Brain microvascular endothelial cell (primary cell): ENCODE measurements around the gene PPP4R2.

ENCODE experiments used
- DNase-seq: peaks from one replicate; pipeline ENCODE4 v3.0.0-alpha.2; 2020
- H3K27ac ChIP-seq: fragments of 250-450 bp; sonication (Bioruptor Pico); 2 replicates; pipeline ENCODE4 v1.5.1; 2020; ENCODE audit warnings: mild to moderate bottlenecking, moderate library complexity
- H3K27me3 ChIP-seq: fragments of 250-450 bp; sonication (Bioruptor Pico); replicated peaks from 2 replicates; pipeline ENCODE4 v1.5.1; 2020; ENCODE audit warnings: mild to moderate bottlenecking
- H3K36me3 ChIP-seq: fragments of 250-450 bp; sonication (Bioruptor Pico); replicated peaks from 2 replicates; pipeline ENCODE4 v1.5.1; 2020; ENCODE audit warnings: mild to moderate bottlenecking
- H3K4me3 ChIP-seq: 2 replicates; pipeline ENCODE4 v1.5.1; 2011; ENCODE audit warnings: low read depth, mild to moderate bottlenecking, control low read depth, low read length, moderate library complexity
- CTCF ChIP-seq: IDR thresholded peaks from 2 replicates; pipeline ENCODE4 v1.5.1; 2011; ENCODE audit warnings: low read depth, mild to moderate bottlenecking, moderate library complexity, low read length, control low read depth, inconsistent platforms; ENCODE audit errors: missing control alignments
- in situ Hi-C: cut with HindIII; loops from 2 replicates; pipeline ENCODE4 v1.10.0; 2017; ENCODE audit warnings: low sequenced_read_pairs, low pct_ligation_motif_present

PPP4R2 gene

GRCh38 chr3:72961752-72962151 lies 34.9 kb upstream of the PPP4R2 start:
- no peak for TF ChIP-seq CTCF
- DNase-seq: no peak
- H3K4me3 ChIP-seq: no peak overlapping the region
- H3K27me3 ChIP-seq: no peaks in the 10 kb centered on the region
- no peaks in the 10 kb centered on the region for H3K36me3 ChIP-seq
- in situ Hi-C loops: no loop called here
- H3K27ac ChIP-seq: no peak overlapping the region

- Histone ChIP-seq H3K27ac (no peak overlapping the region), H3K36me3 (no peaks in the 10 kb centered on the region), H3K4me3 (no peak overlapping the region), H3K27me3 (no peaks in the 10 kb centered on the region)
- in situ Hi-C loops: no loop called here
- DNase-seq: no peak
- TF ChIP-seq CTCF: no peak
Measured at GRCh38 chr3:72962317-72962716, 34.3 kb upstream of the PPP4R2 start.

GRCh38 chr3:72964633-72965032 lies 32.0 kb upstream of the PPP4R2 start:
- Histone ChIP-seq H3K4me3 (no peak overlapping the region), H3K27me3 (no peaks in the 10 kb centered on the region), H3K27ac (no peak overlapping the region), H3K36me3 (peaks cover 2% of the 10 kb centered on the region)
- DNase-seq: no peak
- in situ Hi-C loops: no loop called here
- TF ChIP-seq CTCF: no peak

GRCh38 chr3:72968266-72968664 lies 28.3 kb upstream of the PPP4R2 start:
- Histone ChIP-seq H3K27me3 (no peaks in the 10 kb centered on the region), H3K36me3 (peaks cover 2% of the 10 kb centered on the region), H3K27ac (no peak overlapping the region), H3K4me3 (no peak overlapping the region)
- no peak for TF ChIP-seq CTCF
- in situ Hi-C loops: no loop called here
- no peak for DNase-seq

GRCh38 chr3:72969766-72970165 lies 26.8 kb upstream of the PPP4R2 start:
- Histone ChIP-seq H3K27ac (no peak overlapping the region), H3K27me3 (no peaks in the 10 kb centered on the region), H3K4me3 (no peak overlapping the region), H3K36me3 (peaks cover 2% of the 10 kb centered on the region)
- DNase-seq: no peak
- in situ Hi-C loops: no loop called here
- no peak for TF ChIP-seq CTCF

GRCh38 chr3:72970942-72971341 lies 25.7 kb upstream of the PPP4R2 start:
- H3K27me3 ChIP-seq: no peaks in the 10 kb centered on the region
- H3K27ac ChIP-seq: no peak overlapping the region
- peaks cover 2% of the 10 kb centered on the region for H3K36me3 ChIP-seq
- in situ Hi-C loops: no loop called here
- no peak for TF ChIP-seq CTCF
- no peak for DNase-seq
- H3K4me3 ChIP-seq: no peak overlapping the region
